ENCODE measurements around the gene EBP. TPM values are rescaled to one million over a fixed set of nuclear protein-coding genes. Genes with fewer than 3 reads are reported as not detected.

The EBP gene
- total and polyA plus RNA-seq, 2 of the 8 experiments (the other 6 are each of a cell fraction or from before 2014, with no cell fraction given), result 143 to 286 TPM

GRCh38 chrX:48575642-48576041 lies 54.0 kb downstream of the EBP start:
- H3K4me3 ChIP-seq (ENCODE audit: extremely low read depth in 1 of 4, insufficient read depth in 2 of 4, low read depth in 3 of 4, low read length in 4 of 4), result peak overlapping the region in 3 of 4 experiments; percentile 81 to 96 (median 86); a peak in 5 of 8 replicates
- no peak overlapping the region for H2AK5ac ChIP-seq (ENCODE audit: low read depth, low read length)
- peak overlapping the region; percentile 25 for H4K8ac ChIP-seq (ENCODE audit: extremely low read depth, insufficient read depth, low read length)
- H3K4ac ChIP-seq (replicated peaks; ENCODE audit: insufficient read length, low read depth, low read length), result no peak overlapping the region
- peak overlapping the region; percentile 72 to 80 for H3K4me2 ChIP-seq (ENCODE audit: insufficient read depth in 1 of 2, low read depth in 2 of 2, low read length in 2 of 2)
- H3K14ac ChIP-seq (ENCODE audit: insufficient read length), result no peak overlapping the region
- H3K4me1 ChIP-seq (replicated peaks in 1 of 4; ENCODE audit: control insufficient read depth in 3 of 4, insufficient read depth in 4 of 4, low read length in 3 of 4), result peaks cover 0 to 5% (median 0%) of the 10 kb centered on the region in 4 experiments; a peak in 5 of 7 replicates
- CTCF ChIA-PET (ENCODE audit: partially characterized antibody), result no interaction called here
- peak overlapping the region in 2 of 4 experiments; percentile 13 to 99; a peak in 3 of 7 replicates for H3K9ac ChIP-seq (replicated peaks in 1 of 4; ENCODE audit: extremely low read depth in 1 of 4, low read depth in 3 of 4, low read length in 3 of 4)
- no peak overlapping the region; the same call in 1 of the 2 replicates for H3K27ac ChIP-seq (ENCODE audit: low read depth, low read length)
- H3K9me3 ChIP-seq (ENCODE audit: insufficient read depth in 2 of 2, low read depth in 1 of 2, low read length in 1 of 2), result no peaks in the 10 kb centered on the region
- no peak overlapping the region for H4K91ac ChIP-seq (replicated peaks; ENCODE audit: insufficient read length, low read length)
- H3K79me1 ChIP-seq (ENCODE audit: low read depth, low read length), result peaks cover 7% of the 10 kb centered on the region
- H3K23ac ChIP-seq (ENCODE audit: insufficient read length), result no peak overlapping the region
- peaks cover 16 to 39% (median 27%) of the 10 kb centered on the region in 4 experiments for H3K36me3 ChIP-seq (ENCODE audit: control insufficient read depth in 2 of 4, insufficient read depth in 4 of 4, low read length in 3 of 4)
- no peak overlapping the region for H2BK120ac ChIP-seq (replicated peaks; ENCODE audit: low read depth, low read length)
- no peak overlapping the region for H2AFZ ChIP-seq (ENCODE audit: low read length)
- no peaks in the 10 kb centered on the region for H3K27me3 ChIP-seq (replicated peaks in 1 of 4; ENCODE audit: control insufficient read depth in 3 of 4, extremely low read depth in 1 of 4, insufficient read depth in 3 of 4, low read length in 3 of 4)
- no peak overlapping the region for H2BK12ac ChIP-seq (ENCODE audit: low read depth, low read length)
- H3K56ac ChIP-seq (replicated peaks; ENCODE audit: insufficient read length, low read depth, low read length), result no peak overlapping the region
- peaks cover 0 to 17% of the 10 kb centered on the region in 2 experiments; a peak in 2 of 4 replicates for H3K79me2 ChIP-seq (ENCODE audit: control insufficient read depth in 1 of 2, insufficient read depth in 2 of 2, low read length in 2 of 2)
- no peak overlapping the region for H3K18ac ChIP-seq (ENCODE audit: extremely low read depth, low read length)
- peaks cover 4% of the 10 kb centered on the region; the same call in 1 of the 2 replicates for H3K23me2 ChIP-seq (ENCODE audit: low read depth, low read length)
- no peaks in the 10 kb centered on the region for H4K20me1 ChIP-seq (replicated peaks in 1 of 2; ENCODE audit: control insufficient read depth in 1 of 2, insufficient read depth in 2 of 2, low read length in 2 of 2)
- POLR2A ChIA-PET (ENCODE audit: partially characterized antibody), result interaction anchor here (0.8 to 2.9 kb wide), 7 partner anchors 10 to 46 kb away, joined by 3 to 17 read pairs (median 5); partner anchors contain the start of gene TBC1D25
- no peak overlapping the region for H4K5ac ChIP-seq (ENCODE audit: insufficient read length, low read depth, low read length)
- DNase-seq (ENCODE audit: low read depth in 1 of 2, low spot score in 2 of 2) (no peak), FAIRE-seq (no peak)
- H2BK5ac ChIP-seq (ENCODE audit: low read depth, low read length), result no peak overlapping the region; the same call in 1 of the 2 replicates
- WGBS, 2 experiments (ENCODE audit: extremely low coverage in 1 of 2, insufficient coverage in 1 of 2, insufficient read length in 1 of 2, insufficient replicate concordance in 2 of 2, low coverage in 1 of 2, low lambda C conversion rate in 2 of 2, missing lambda C conversion rate in 1 of 2), result 97% methylated on average over 11 of the region's 13 CpGs; no CpG with 5 or more reads in 1 of the 2 experiments
- H2BK15ac ChIP-seq (ENCODE audit: low read length), result no peak overlapping the region
- H2BK20ac ChIP-seq (ENCODE audit: low read length), result no peak overlapping the region
- TF ChIP-seq JUN (IDR thresholded peaks at IDR 0.05; ENCODE audit: low read depth, low read length) (no peak), CHD2 (IDR thresholded peaks at IDR 0.05; ENCODE audit: low read length) (no peak), YY1 (IDR thresholded peaks at IDR 0.05; ENCODE audit: low read depth, low read length) (no peak), SP2 (IDR thresholded peaks at IDR 0.05; ENCODE audit: low read length) (no peak), SIN3A (conservative IDR thresholded peaks at IDR 0.05 in 1 of 2, IDR thresholded peaks at IDR 0.05 in 1 of 2; ENCODE audit: low read depth in 1 of 2, low read length in 2 of 2) (no peak), USF2 (IDR thresholded peaks at IDR 0.05; ENCODE audit: low read length) (no peak), SIX5 (IDR thresholded peaks at IDR 0.05; ENCODE audit: low read depth, low read length) (no peak), SUZ12 (IDR thresholded peaks at IDR 0.05; ENCODE audit: low read length) (no peak), CBX8 (IDR thresholded peaks at IDR 0.05; ENCODE audit: borderline replicate concordance, low read depth, low read length) (no peak), CREB1 (IDR thresholded peaks at IDR 0.05) (no peak), HDAC2 (IDR thresholded peaks at IDR 0.05; ENCODE audit: borderline replicate concordance in 1 of 2, low read depth in 2 of 2, low read length in 2 of 2) (no peak)
- TF ChIP-seq, protein P1, sequence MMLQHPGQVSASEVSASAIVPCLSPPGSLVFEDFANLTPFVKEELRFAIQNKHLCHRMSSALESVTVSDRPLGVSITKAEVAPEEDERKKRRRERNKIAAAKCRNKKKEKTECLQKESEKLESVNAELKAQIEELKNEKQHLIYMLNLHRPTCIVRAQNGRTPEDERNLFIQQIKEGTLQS (IDR thresholded peaks at IDR 0.05; ENCODE audit: insufficient read depth, low read depth, low read length), result no peak
